Stomach (tissue), 9 donors: ENCODE data around the gene HTRA2. TPM values are rescaled to one million over a fixed set of nuclear protein-coding genes. Genes with fewer than 3 reads are reported as not detected.
A peak's percentile ranks its signal among the peaks of the same experiment; 100 is the strongest.

ENCODE experiments used
- DNase-seq, 2 donors: peaks; one replicate each; pipeline versions ENCODE4 v3.0.0 to v3.0.0-alpha.2; 2013 to 2019
- H3K27ac ChIP-seq, 5 donors: fragments of 200-600 bp in 4 of 5; sonication (generic) in 4 of 5; one replicate each; pipeline ENCODE4 v1.5.1; 2013 to 2019; ENCODE audit warnings: mild to moderate bottlenecking in 1 of 5, moderate library complexity in 1 of 5
- H3K27me3 ChIP-seq, 3 donors: fragments of 200-600 bp; sonication (generic); one replicate each; pipeline ENCODE4 v1.5.1; 2017 to 2019; ENCODE audit warnings: mixed run types in 1 of 3
- H3K36me3 ChIP-seq, 4 donors: fragments of 200-600 bp; sonication (generic); 1 replicate in 3 of 4; 2 replicates in 1 of 4; pipeline ENCODE4 v1.5.1; 2016 to 2019
- H3K4me1 ChIP-seq, 4 donors: fragments of 200-600 bp; sonication (generic); one replicate each; pipeline ENCODE4 v1.5.1; 2016 to 2019
- H3K4me3 ChIP-seq, 4 donors: fragments of 200-600 bp; sonication (generic) in 3 of 4; one replicate each; pipeline ENCODE4 v1.5.1; 2016 to 2019; ENCODE audit warnings: mild to moderate bottlenecking in 1 of 4
- H3K9me3 ChIP-seq, 4 donors: fragments of 200-600 bp; sonication (generic); one replicate each; pipeline ENCODE4 v1.5.1; 2016 to 2019
- CTCF ChIP-seq, 7 experiments: fragments of 450-650 bp in 4 of 7; fragments of 200-600 bp in 3 of 7; sonication (generic) in 3 of 7; IDR thresholded peaks; one replicate each; pipeline ENCODE4 v1.5.1; 2016 to 2019; ENCODE audit warnings: antibody characterized with exemption in 7 of 7, control low read depth in 2 of 7, mild to moderate bottlenecking in 1 of 7
- EP300 ChIP-seq: sonication (generic); formaldehyde crosslinking; IDR thresholded peaks from one replicate; pipeline ENCODE4 v1.6.1; 2017; ENCODE audit warnings: antibody characterized with exemption
- POLR2A ChIP-seq, 4 donors: fragments of 450-650 bp; IDR thresholded peaks; one replicate each; pipeline ENCODE4 v1.6.1; 2016; ENCODE audit warnings: antibody characterized with exemption in 4 of 4, control low read depth in 2 of 4, mild to moderate bottlenecking in 1 of 4, moderate library complexity in 1 of 4
- POLR2AphosphoS5 ChIP-seq, 3 donors: sonication (generic); formaldehyde crosslinking; IDR thresholded peaks; one replicate each; pipeline ENCODE4 v1.6.1; 2016; ENCODE audit warnings: antibody characterized with exemption in 3 of 3
- WGBS, 5 donors: extraction: QIAGEN DNeasy Blood & Tissue Kit in 3 of 5; methylation state at CpG; one replicate each; pipeline versions ENCODE4 v1.1.5 to v1.1.7; 2013 to 2018; 5-methylcytosine and 5-hydroxymethylcytosine counted together
- intact Hi-C: fragments of 100-400 bp; cut with DNase I; formaldehyde crosslinking; loops from one replicate; pipeline ENCODE4 v1.15.1; 2023; ENCODE audit warnings: low total_unique reads
- polyA plus RNA-seq, 3 donors: library from polyadenylated mRNA; stranded (reverse); fragments of 200-250 nt; gene quantifications; one replicate each; pipeline ENCODE4 v1.2.3, GENCODE V29; 2013
- total RNA-seq, 5 donors: library from RNA; depleted of rRNA; stranded (reverse); fragments of >200 nt; gene quantifications; one replicate each; pipeline versions ENCODE4 v1.1.0 to v1.2.3, GENCODE V29; 2014 to 2016
- donor health status: healthy with polysubstance abuse.
- donor health status: Bipolar disorder and iron deficiency.
- donor health status: healthy.

Gene HTRA2
- total and polyA plus RNA-seq, 8 donors = 7.6 to 60.0 (median 25.0) TPM

- Histone ChIP-seq H3K4me1 (peaks cover 0 to 5% (median 0%) of the 10 kb centered on the region in 4 donors), H3K27me3 (no peaks in the 10 kb centered on the region), H3K4me3 (no peak overlapping the region), H3K9me3 (no peaks in the 10 kb centered on the region), H3K27ac (no peak overlapping the region), H3K36me3 (no peaks in the 10 kb centered on the region)
- WGBS, 5 donors = 66 to 88% (median 81%) methylated on average over 1 of the region's 1 CpG
- TF ChIP-seq POLR2AphosphoS5 (IDR thresholded peaks at IDR 0.05) = no peak
- no peak for TF ChIP-seq POLR2A (IDR thresholded peaks at IDR 0.05)
- no peak for TF ChIP-seq EP300
- no peak for TF ChIP-seq CTCF (IDR thresholded peaks at IDR 0.05)
- DNase-seq = no peak
- intact Hi-C loops = no loop called here
Measured at GRCh38 chr2:74571058-74571457, 41.3 kb downstream of the HTRA2 start.

GRCh38 chr2:74572178-74572925 is 42.6 kb downstream of the HTRA2 start:
- Histone ChIP-seq H3K4me1 (peaks cover 0 to 8% (median 0%) of the 10 kb centered on the region in 4 donors), H3K27ac (no peak overlapping the region), H3K36me3 (no peaks in the 10 kb centered on the region), H3K27me3 (no peaks in the 10 kb centered on the region), H3K9me3 (no peaks in the 10 kb centered on the region), H3K4me3 (no peak overlapping the region)
- DNase-seq = no peak
- WGBS, 5 donors = 60 to 81% (median 68%) methylated on average over 3 of the region's 3 CpGs
- intact Hi-C loops = no loop called here
- TF ChIP-seq EP300 (no peak), POLR2AphosphoS5 (IDR thresholded peaks at IDR 0.05) (no peak), CTCF (IDR thresholded peaks at IDR 0.05) (no peak), POLR2A (IDR thresholded peaks at IDR 0.05) (no peak)

GRCh38 chr2:74573747-74574562 is 44.2 kb downstream of the HTRA2 start:
- TF ChIP-seq EP300 (no peak), CTCF (IDR thresholded peaks at IDR 0.05) (no peak), POLR2AphosphoS5 (IDR thresholded peaks at IDR 0.05) (no peak), POLR2A (IDR thresholded peaks at IDR 0.05) (no peak)
- Histone ChIP-seq H3K36me3 (no peaks in the 10 kb centered on the region), H3K4me3 (no peak overlapping the region), H3K27ac (peak overlapping the region in 1 of 5 donors; percentile 5), H3K4me1 (peaks cover 0 to 15% (median 0%) of the 10 kb centered on the region in 4 donors), H3K27me3 (no peaks in the 10 kb centered on the region), H3K9me3 (no peaks in the 10 kb centered on the region)
- DNase-seq = peak in 1 of 2 donors; percentile 40
- intact Hi-C loops = no loop called here
- WGBS, 5 donors = 48 to 68% (median 65%) methylated on average over 7 of the region's 7 CpGs

GRCh38 chr2:74575320-74575719 is 45.6 kb downstream of the HTRA2 start:
- 90 to 94% (median 91%) methylated on average over 4 of the region's 4 CpGs for WGBS, 5 donors
- Histone ChIP-seq H3K4me3 (no peak overlapping the region), H3K27ac (no peak overlapping the region)

More at GRCh38 chr2:74575320-74575719, 45.6 kb downstream of the HTRA2 start:
- Histone ChIP-seq H3K4me1 (peaks cover 0 to 15% (median 0%) of the 10 kb centered on the region in 4 donors), H3K36me3 (no peaks in the 10 kb centered on the region), H3K27me3 (no peaks in the 10 kb centered on the region), H3K9me3 (no peaks in the 10 kb centered on the region)
- DNase-seq = no peak
- TF ChIP-seq POLR2AphosphoS5 (IDR thresholded peaks at IDR 0.05) = no peak
- TF ChIP-seq EP300 = no peak
- TF ChIP-seq CTCF (IDR thresholded peaks at IDR 0.05) = no peak
- no peak for TF ChIP-seq POLR2A (IDR thresholded peaks at IDR 0.05)
- intact Hi-C loops = no loop called here
